Neutrophil (primary cell): ENCODE results near the gene MYL6.
A peak's percentile ranks its signal among the peaks of the same experiment; 100 is the strongest.

Experiments used
- H3K27ac ChIP-seq: fragments of 200-600 bp; sonication (generic); 2 replicates; pipeline ENCODE4 v1.5.1; 2016; ENCODE audit warnings: mild to moderate bottlenecking, moderate library complexity
- H3K27me3 ChIP-seq: fragments of 200-600 bp; sonication (generic); 2 replicates; pipeline ENCODE4 v1.6.0; 2016; ENCODE audit warnings: mild to moderate bottlenecking
- H3K36me3 ChIP-seq: fragments of 200-600 bp; sonication (generic); 2 replicates; pipeline ENCODE4 v1.5.1; 2017
- H3K4me1 ChIP-seq, 2 experiments: fragments of 200-600 bp in 1 of 2; sonication (generic) in 1 of 2; 1 replicate in 1 of 2; 2 replicates in 1 of 2; pipeline versions ENCODE4 v1.5.1 to v1.6.1; 2013 to 2016; ENCODE audit warnings: low read depth in 1 of 2, low read length in 1 of 2, mild to moderate bottlenecking in 1 of 2, moderate library complexity in 1 of 2; ENCODE audit not compliant: control insufficient read depth in 1 of 2, insufficient read depth in 1 of 2
- H3K4me3 ChIP-seq, 2 experiments: fragments of 200-600 bp in 1 of 2; sonication (generic) in 1 of 2; 1 replicate in 1 of 2; 2 replicates in 1 of 2; pipeline ENCODE4 v1.5.1; 2013 to 2016; ENCODE audit warnings: low read depth in 1 of 2, low read length in 1 of 2, mild to moderate bottlenecking in 1 of 2, moderate library complexity in 1 of 2
- H3K9me3 ChIP-seq: fragments of 200-600 bp; sonication (generic); 2 replicates; pipeline ENCODE4 v1.5.1; 2016
- CTCF ChIP-seq: fragments of 200-600 bp; sonication (generic); IDR thresholded peaks from 2 replicates; pipeline ENCODE4 v1.5.1; 2016; ENCODE audit warnings: antibody characterized with exemption

MYL6 gene

GRCh38 chr12:56146492-56147460, 11.4 kb upstream of the MYL6 start:
- Histone ChIP-seq H3K4me3 (no peak overlapping the region), H3K27ac (no peak overlapping the region), H3K27me3 (no peaks in the 10 kb centered on the region), H3K4me1 (peaks cover 44 to 46% of the 10 kb centered on the region in 2 experiments), H3K9me3 (no peaks in the 10 kb centered on the region), H3K36me3 (no peaks in the 10 kb centered on the region)
- no peak for TF ChIP-seq CTCF

- Histone ChIP-seq H3K27ac (peak overlapping the region; percentile 51), H3K4me1 (peaks cover 29 to 31% of the 10 kb centered on the region in 2 experiments), H3K27me3 (no peaks in the 10 kb centered on the region), H3K4me3 (no peak overlapping the region), H3K9me3 (no peaks in the 10 kb centered on the region), H3K36me3 (no peaks in the 10 kb centered on the region)
- TF ChIP-seq CTCF = no peak
Observed at GRCh38 chr12:56150563-56150962, 7.6 kb upstream of the MYL6 start.

GRCh38 chr12:56151672-56152131, 6.5 kb upstream of the MYL6 start:
- TF ChIP-seq CTCF = no peak
- H3K4me3 ChIP-seq = peak overlapping the region; percentile 78 to 93

GRCh38 chr12:56152132-56152755, 5.9 kb upstream of the MYL6 start, which contains the start of gene MYL6B:
TSS of gene MYL6B (plus strand) at chr12:56152587. CDS start at chr12:56153919, 1,332 bp downstream.
- Histone ChIP-seq H3K9me3 (no peaks in the 10 kb centered on the region), H3K27me3 (no peaks in the 10 kb centered on the region), H3K27ac (peak within 1 kb of the TSS; percentile 96), H3K4me1 (peaks cover 36 to 40% of the 10 kb centered on the region in 2 experiments), H3K36me3 (no peaks in the 10 kb centered on the region), H3K4me3 (peak within 1 kb of the TSS; percentile 78 to 93)
- TF ChIP-seq CTCF = no peak

More at GRCh38 chr12:56151672-56152131, 6.5 kb upstream of the MYL6 start:
- H3K27me3 ChIP-seq = no peaks in the 10 kb centered on the region
- H3K9me3 ChIP-seq = no peaks in the 10 kb centered on the region
- no peaks in the 10 kb centered on the region for H3K36me3 ChIP-seq
- H3K4me1 ChIP-seq = peaks cover 31 to 35% of the 10 kb centered on the region in 2 experiments
- peak overlapping the region; percentile 96 for H3K27ac ChIP-seq

GRCh38 chr12:56152756-56153677, 5.1 kb upstream of the MYL6 start:
- Histone ChIP-seq H3K9me3 (no peaks in the 10 kb centered on the region), H3K4me1 (peaks cover 41 to 46% of the 10 kb centered on the region in 2 experiments), H3K4me3 (peak overlapping the region; percentile 78 to 93), H3K27ac (peak overlapping the region; percentile 96), H3K27me3 (no peaks in the 10 kb centered on the region), H3K36me3 (no peaks in the 10 kb centered on the region)
- TF ChIP-seq CTCF = no peak
